Parathyroid adenoma (tissue), 2 donors: ENCODE measurements around the gene KRT86.

Experiments
- H2AFZ ChIP-seq: fragments of 300-600 bp; sonication (generic); one replicate; pipeline ENCODE4 v1.7.0; 2017; ENCODE audit warnings: antibody characterized with exemption, mild to moderate bottlenecking
- H3K27ac ChIP-seq: fragments of 300-600 bp; sonication (generic); one replicate; pipeline ENCODE4 v1.7.0; 2017
- H3K27me3 ChIP-seq: fragments of 300-600 bp; sonication (generic); one replicate; pipeline ENCODE4 v1.7.0; 2017; ENCODE audit warnings: low read length; ENCODE audit not compliant: control insufficient read depth, insufficient read depth
- H3K36me3 ChIP-seq: fragments of 300-600 bp; sonication (generic); one replicate; pipeline ENCODE4 v1.7.0; 2017; ENCODE audit warnings: low read length; ENCODE audit not compliant: control insufficient read depth, insufficient read depth
- H3K4me1 ChIP-seq: fragments of 300-600 bp; sonication (generic); one replicate; pipeline ENCODE4 v1.7.0; 2017; ENCODE audit warnings: control low read depth
- H3K4me2 ChIP-seq: fragments of 300-600 bp; sonication (generic); one replicate; pipeline ENCODE4 v1.7.0; 2017; ENCODE audit warnings: low read length
- H3K4me3 ChIP-seq: fragments of 300-600 bp; sonication (generic); one replicate; pipeline ENCODE4 v1.7.0; 2017; ENCODE audit warnings: low read depth, low read length
- H3K79me2 ChIP-seq: fragments of 300-600 bp; sonication (generic); one replicate; pipeline ENCODE4 v1.7.0; 2017; ENCODE audit warnings: control low read depth
- H3K9ac ChIP-seq: fragments of 300-600 bp; sonication (generic); one replicate; pipeline ENCODE4 v1.7.0; 2017; ENCODE audit warnings: mild to moderate bottlenecking
- H3K9me3 ChIP-seq: fragments of 300-600 bp; sonication (generic); one replicate; pipeline ENCODE4 v1.7.0; 2017; ENCODE audit warnings: low read length; ENCODE audit not compliant: control insufficient read depth
- TF ChIP-seq, protein P1 (sequence below): fragments of 300-600 bp; sonication (generic); IDR thresholded peaks from one replicate; pipeline ENCODE4 v1.7.0; 2017; ENCODE audit warnings: antibody characterized with exemption, mild to moderate bottlenecking
- donor health status: primary hyperparathyroidism.

The KRT86 gene

DNA sequence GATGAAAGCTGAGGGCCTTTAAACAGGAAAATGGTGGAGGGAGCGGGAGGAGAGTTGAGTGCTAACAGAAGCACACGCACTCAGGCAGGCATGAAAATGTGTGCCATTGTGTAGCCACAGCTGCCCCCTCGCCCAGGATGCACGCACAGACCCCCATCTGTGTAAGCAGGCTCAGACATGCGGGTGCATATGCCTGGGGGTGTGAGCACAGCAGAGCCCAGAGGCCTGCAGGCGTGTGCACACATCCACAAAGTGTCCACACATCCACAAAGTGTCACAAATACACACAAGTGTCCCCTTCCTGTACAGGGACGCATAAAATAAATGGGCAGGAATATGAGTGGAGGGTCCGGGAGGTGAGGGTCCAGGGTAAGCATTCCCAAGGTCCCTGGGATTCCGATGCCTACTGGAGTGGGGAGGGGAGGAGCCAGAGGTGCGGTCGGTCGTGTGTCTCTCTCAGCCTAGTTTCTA lies 42.2 kb upstream of the KRT86 start:
- Histone ChIP-seq H3K79me2 (no peaks in the 10 kb centered on the region), H3K27ac (peak overlapping the region; percentile 72), H3K36me3 (no peaks in the 10 kb centered on the region), H2AFZ (peak overlapping the region; percentile 80), H3K4me1 (peaks cover 13% of the 10 kb centered on the region), H3K9ac (peak overlapping the region; percentile 34), H3K9me3 (no peaks in the 10 kb centered on the region), H3K4me2 (no peak overlapping the region), H3K4me3 (no peak overlapping the region), H3K27me3 (no peaks in the 10 kb centered on the region)
- TF ChIP-seq, protein P1, sequence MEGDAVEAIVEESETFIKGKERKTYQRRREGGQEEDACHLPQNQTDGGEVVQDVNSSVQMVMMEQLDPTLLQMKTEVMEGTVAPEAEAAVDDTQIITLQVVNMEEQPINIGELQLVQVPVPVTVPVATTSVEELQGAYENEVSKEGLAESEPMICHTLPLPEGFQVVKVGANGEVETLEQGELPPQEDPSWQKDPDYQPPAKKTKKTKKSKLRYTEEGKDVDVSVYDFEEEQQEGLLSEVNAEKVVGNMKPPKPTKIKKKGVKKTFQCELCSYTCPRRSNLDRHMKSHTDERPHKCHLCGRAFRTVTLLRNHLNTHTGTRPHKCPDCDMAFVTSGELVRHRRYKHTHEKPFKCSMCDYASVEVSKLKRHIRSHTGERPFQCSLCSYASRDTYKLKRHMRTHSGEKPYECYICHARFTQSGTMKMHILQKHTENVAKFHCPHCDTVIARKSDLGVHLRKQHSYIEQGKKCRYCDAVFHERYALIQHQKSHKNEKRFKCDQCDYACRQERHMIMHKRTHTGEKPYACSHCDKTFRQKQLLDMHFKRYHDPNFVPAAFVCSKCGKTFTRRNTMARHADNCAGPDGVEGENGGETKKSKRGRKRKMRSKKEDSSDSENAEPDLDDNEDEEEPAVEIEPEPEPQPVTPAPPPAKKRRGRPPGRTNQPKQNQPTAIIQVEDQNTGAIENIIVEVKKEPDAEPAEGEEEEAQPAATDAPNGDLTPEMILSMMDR = no peak

DNA sequence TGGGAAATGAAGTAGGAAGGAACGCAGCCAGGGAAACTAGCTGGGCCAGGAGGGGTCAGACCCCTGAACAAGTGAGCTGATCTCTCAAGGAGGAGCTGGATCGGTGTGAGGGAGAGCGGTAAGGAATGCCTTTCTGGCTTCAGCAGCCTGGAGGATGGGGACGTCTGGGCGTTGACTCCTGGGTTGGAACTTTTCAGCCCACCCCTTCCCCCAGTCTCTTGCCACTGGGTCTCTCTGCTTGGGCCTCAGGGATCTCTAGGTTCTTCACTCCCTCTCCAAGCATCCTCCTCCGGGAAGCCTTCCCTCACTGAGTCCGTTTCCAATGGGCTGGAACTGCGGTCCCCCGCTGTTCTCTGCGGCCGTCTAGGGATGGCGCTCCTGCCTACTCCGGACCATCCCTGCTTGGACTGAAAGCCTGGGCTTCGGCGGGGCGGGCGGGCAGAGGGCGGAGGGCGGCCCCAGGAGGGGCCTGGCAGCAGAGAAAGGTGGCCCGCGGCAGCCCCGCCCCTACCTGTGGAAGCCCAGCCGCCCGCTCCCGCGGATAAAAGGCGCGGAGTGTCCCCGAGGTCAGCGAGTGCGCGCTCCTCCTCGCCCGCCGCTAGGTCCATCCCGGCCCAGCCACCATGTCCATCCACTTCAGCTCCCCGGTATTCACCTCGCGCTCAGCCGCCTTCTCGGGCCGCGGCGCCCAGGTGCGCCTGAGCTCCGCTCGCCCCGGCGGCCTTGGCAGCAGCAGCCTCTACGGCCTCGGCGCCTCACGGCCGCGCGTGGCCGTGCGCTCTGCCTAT lies 41.6 kb upstream of the KRT86 start, which contains the start of gene KRT7:
KRT7 (plus strand) TSS at position 570 of the 788 bp plus-strand sequence; CDS start at position 624, 54 bp downstream.
- peak within 1 kb of the TSS; percentile 34 for H3K9ac ChIP-seq
- no peaks in the 10 kb centered on the region for H3K79me2 ChIP-seq
- no peaks in the 10 kb centered on the region for H3K36me3 ChIP-seq
- H3K9me3 ChIP-seq = no peaks in the 10 kb centered on the region
- TF ChIP-seq, protein P1 = no peak
- H3K4me1 ChIP-seq = peaks cover 15% of the 10 kb centered on the region
- peak within 1 kb of the TSS; percentile 72 for H3K27ac ChIP-seq
- no peak within 1 kb of the TSS for H3K4me2 ChIP-seq
- no peak within 1 kb of the TSS for H3K4me3 ChIP-seq
- peak within 1 kb of the TSS; percentile 80 for H2AFZ ChIP-seq
- no peaks in the 10 kb centered on the region for H3K27me3 ChIP-seq

DNA sequence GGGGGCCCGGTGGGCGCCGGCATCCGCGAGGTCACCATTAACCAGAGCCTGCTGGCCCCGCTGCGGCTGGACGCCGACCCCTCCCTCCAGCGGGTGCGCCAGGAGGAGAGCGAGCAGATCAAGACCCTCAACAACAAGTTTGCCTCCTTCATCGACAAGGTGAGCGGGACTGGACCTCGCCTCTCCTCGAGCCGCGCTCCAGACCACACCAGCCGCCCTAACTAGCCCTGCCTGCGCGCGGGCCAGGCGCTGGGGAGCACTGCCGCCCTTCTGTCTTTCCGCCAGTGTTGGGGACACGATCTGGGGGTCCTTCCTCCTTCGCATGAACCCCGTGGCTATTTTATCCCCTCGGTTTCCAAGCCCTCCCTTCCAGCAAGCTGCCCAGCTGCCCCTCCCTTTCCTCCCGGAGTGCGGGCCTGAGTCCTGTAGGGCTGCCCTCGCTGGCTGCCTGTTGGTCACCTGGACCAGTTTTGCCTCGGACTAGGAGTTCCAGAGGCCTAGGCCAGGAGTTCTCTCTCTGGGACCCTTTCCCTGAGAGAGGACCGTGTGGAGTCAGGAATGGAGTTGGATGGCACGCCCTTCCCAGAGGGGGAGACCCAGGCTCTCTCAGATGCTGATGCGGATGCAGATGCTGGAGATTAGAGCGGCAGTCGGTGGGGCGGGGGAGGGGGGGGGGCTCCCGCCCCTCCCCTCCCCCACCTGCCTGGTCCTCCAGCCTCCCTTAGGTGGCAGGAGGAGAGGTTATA lies 40.8 kb upstream of the KRT86 start:
- peaks cover 17% of the 10 kb centered on the region for H3K4me1 ChIP-seq
- H3K4me3 ChIP-seq = no peak overlapping the region
- H3K79me2 ChIP-seq = no peaks in the 10 kb centered on the region
- no peak overlapping the region for H3K9ac ChIP-seq
- H3K4me2 ChIP-seq = no peak overlapping the region
- H3K27ac ChIP-seq = peak overlapping the region; percentile 72
- H2AFZ ChIP-seq = peak overlapping the region; percentile 80
- H3K9me3 ChIP-seq = no peaks in the 10 kb centered on the region
- H3K36me3 ChIP-seq = no peaks in the 10 kb centered on the region
- TF ChIP-seq, protein P1 = no peak
- H3K27me3 ChIP-seq = no peaks in the 10 kb centered on the region

DNA sequence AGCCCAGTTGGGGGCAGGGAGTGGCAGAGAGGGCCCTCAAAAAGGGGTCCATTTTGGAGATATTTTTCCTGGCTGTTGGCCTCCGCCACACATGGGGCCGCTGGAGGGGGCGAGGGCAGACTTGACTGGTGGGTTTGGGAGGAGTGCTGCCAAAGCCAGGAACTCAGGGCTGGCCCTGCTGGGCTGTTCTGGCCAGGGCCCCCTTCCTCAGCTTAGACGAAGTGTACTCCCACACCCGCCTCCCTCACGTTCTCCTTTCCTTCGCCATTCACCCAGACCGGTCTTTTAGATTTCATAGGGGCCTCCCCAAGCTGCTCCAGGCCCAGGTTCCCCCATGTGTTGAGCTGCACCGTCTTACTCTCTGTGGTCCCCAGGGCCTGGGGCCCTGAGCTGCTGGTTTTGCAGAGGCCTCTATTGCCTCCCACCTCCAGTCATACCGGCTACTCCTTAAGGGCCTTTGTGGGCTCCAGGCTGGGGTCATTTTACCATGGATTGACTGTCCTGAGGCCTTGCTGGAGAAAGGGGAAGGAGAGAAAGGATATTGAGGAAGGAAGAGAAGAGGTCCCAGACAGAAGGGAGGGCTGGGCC lies 40.1 kb upstream of the KRT86 start:
- TF ChIP-seq, protein P1 = no peak
- H3K27me3 ChIP-seq = no peaks in the 10 kb centered on the region
- no peak overlapping the region for H3K9ac ChIP-seq
- no peaks in the 10 kb centered on the region for H3K79me2 ChIP-seq
- no peak overlapping the region for H3K4me3 ChIP-seq
- no peak overlapping the region for H3K27ac ChIP-seq
- H3K9me3 ChIP-seq = no peaks in the 10 kb centered on the region
- no peaks in the 10 kb centered on the region for H3K36me3 ChIP-seq
- H2AFZ ChIP-seq = no peak overlapping the region
- no peak overlapping the region for H3K4me2 ChIP-seq
- peaks cover 17% of the 10 kb centered on the region for H3K4me1 ChIP-seq
